GM12878 (cell line): ENCODE results near the gene CTSW. TPM values are rescaled to one million over a fixed set of nuclear protein-coding genes. Genes with fewer than 3 reads are reported as not detected.

Experiments
- ATF7 ChIP-seq: fragments of 450-650 bp; IDR thresholded peaks from 2 replicates; pipeline ENCODE4 v1.6.1; 2016; ENCODE audit warnings: low read depth, mild to moderate bottlenecking
- BACH1 ChIP-seq: fragments of 450-650 bp; IDR thresholded peaks from 2 replicates; pipeline ENCODE4 v1.6.1; 2017; ENCODE audit warnings: mild to moderate bottlenecking, borderline replicate concordance
- BRCA1 ChIP-seq: IDR thresholded peaks from 2 replicates; pipeline ENCODE4 v1.6.1; 2011; ENCODE audit warnings: low read depth, low read length, improper control_type of control experiment
- CHD1 ChIP-seq: IDR thresholded peaks from 2 replicates; pipeline ENCODE4 v1.6.1; 2012; ENCODE audit warnings: low read depth, low read length, improper control_type of control experiment
- CUX1 ChIP-seq: IDR thresholded peaks from 2 replicates; pipeline ENCODE4 v1.6.1; 2012; ENCODE audit warnings: improper control_type of control experiment, low read depth, low read length; ENCODE audit not compliant: insufficient replicate concordance
- ESRRA ChIP-seq: IDR thresholded peaks from 2 replicates; pipeline ENCODE4 v1.6.1; 2012; ENCODE audit warnings: mild to moderate bottlenecking, low read length, improper control_type of control experiment
- ETV6 ChIP-seq, 2 experiments: fragments of 450-650 bp in 1 of 2; IDR thresholded peaks in 1 of 2; conservative IDR thresholded peaks in 1 of 2; 2 replicates each; pipeline ENCODE4 v1.6.1; 2014; ENCODE audit warnings: antibody characterized with exemption in 1 of 2, borderline replicate concordance in 1 of 2, low read depth in 1 of 2, mild to moderate bottlenecking in 1 of 2, moderate library complexity in 1 of 2
- HDAC2 ChIP-seq: fragments of 200-600 bp; sonication (generic); IDR thresholded peaks from 2 replicates; pipeline ENCODE4 v1.6.1; 2017
- HDAC6 ChIP-seq: fragments of 200-600 bp; sonication (generic); IDR thresholded peaks from one replicate; pipeline ENCODE4 v1.8.0; 2017; ENCODE audit warnings: antibody characterized with exemption; ENCODE audit not compliant: unreplicated experiment
- MYB ChIP-seq: fragments of 150-350 bp; IDR thresholded peaks from 2 replicates; pipeline ENCODE4 v1.6.1; 2014; ENCODE audit warnings: mild to moderate bottlenecking, low read depth, low read length, borderline replicate concordance
- NFIC ChIP-seq: IDR thresholded peaks from 2 replicates; pipeline ENCODE4 v1.6.1; 2012; ENCODE audit warnings: low read depth, mild to moderate bottlenecking, inconsistent platforms, low read length, moderate library complexity
- NKRF ChIP-seq: fragments of 450-650 bp; conservative IDR thresholded peaks from 2 replicates; pipeline ENCODE4 v1.6.1; 2017; ENCODE audit warnings: mild to moderate bottlenecking, moderate library complexity
- STAT1 ChIP-seq: fragments of 450-650 bp; conservative IDR thresholded peaks from 2 replicates; pipeline ENCODE4 v1.6.1; 2014; ENCODE audit warnings: antibody characterized with exemption, mild to moderate bottlenecking
- TAF1 ChIP-seq: IDR thresholded peaks from 2 replicates; pipeline ENCODE4 v1.6.1; 2011; ENCODE audit warnings: mild to moderate bottlenecking, low read depth, low read length, borderline replicate concordance
- TCF12 ChIP-seq: IDR thresholded peaks from 2 replicates; pipeline ENCODE4 v1.6.1; 2011; ENCODE audit warnings: low read depth, mild to moderate bottlenecking, low read length
- USF2 ChIP-seq: IDR thresholded peaks from 2 replicates; pipeline ENCODE4 v1.6.1; 2011; ENCODE audit warnings: low read depth, low read length, improper control_type of control experiment, borderline replicate concordance
- ZBTB40 ChIP-seq: fragments of 450-650 bp; IDR thresholded peaks from 2 replicates; pipeline ENCODE4 v1.6.1; 2016; ENCODE audit warnings: mild to moderate bottlenecking, moderate library complexity, borderline replicate concordance
- polyA plus RNA-seq, 11 experiments: library from polyadenylated mRNA; depleted of rRNA in 4 of 11; unstranded in 6 of 11; stranded (reverse) in 5 of 11; fragments of >200 nt; fragmentation: Nextera tagmentation in 4 of 11; fragmentation: Illumina TruSeq in 1 of 11; extraction: Ambion mirVana in 4 of 11; extraction: Trizol in 1 of 11; gene quantifications; 1 replicate in 1 of 11; 2 replicates in 10 of 11; pipeline versions ENCODE4 v1.2.1 to v1.2.3, GENCODE V29; 2011 to 2016; ENCODE audit warnings: inconsistent platforms in 2 of 11, missing spikeins in 2 of 11, low read depth in 1 of 11
- total RNA-seq, 4 experiments: library from RNA; depleted of rRNA in 3 of 4; stranded (reverse); fragments of >200 nt in 3 of 4; fragmentation: Illumina TruSeq in 1 of 4; extraction: Trizol in 1 of 4; gene quantifications; 2 replicates each; pipeline versions ENCODE4 v1.2.1 to v1.2.3, GENCODE V29; 2013 to 2021

Gene CTSW
- total and polyA plus RNA-seq, 10 of the 15 experiments (the other 5 are each of a cell fraction or from before 2014, with no cell fraction given): 0.53 to 12.0 (median 1.7) TPM

- TF ChIP-seq CUX1: no peak
- no peak for TF ChIP-seq HDAC2
- 0 out of 2 replicates have a peak, but pooled peaks have one; percentile 29 for TF ChIP-seq TCF12
- TF ChIP-seq BACH1: 0 out of 2 replicates have a peak, but pooled peaks have one; percentile 36
- no peak for TF ChIP-seq HDAC6
- no peak for TF ChIP-seq MYB
- peak; percentile 23; the same call in 1 of the 2 replicates for TF ChIP-seq ATF7
- TF ChIP-seq ETV6 (conservative IDR thresholded peaks at IDR 0.05 in 1 of 2, IDR thresholded peaks at IDR 0.05 in 1 of 2; ENCODE audit: borderline replicate concordance in 1 of 2, low read depth in 1 of 2): no peak; a peak in 1 of 4 replicates
- TF ChIP-seq NKRF: no peak
- TF ChIP-seq USF2: no peak
- no peak for TF ChIP-seq NFIC
- no peak for TF ChIP-seq BRCA1
- TF ChIP-seq STAT1: 0 out of 2 replicates have a peak, but pooled peaks have one; percentile 24
- TF ChIP-seq ESRRA: no peak
- TF ChIP-seq CHD1: no peak
- 0 out of 2 replicates have a peak, but pooled peaks have one; percentile 11 for TF ChIP-seq ZBTB40
- TF ChIP-seq TAF1: peak; percentile 60
Observed at GRCh38 chr11:65927904-65928397, 48.3 kb downstream of the CTSW start (continued).
